Suppressor macrophage treated with lipopolysaccharide for 1 hour (primary cell): ENCODE measurements around the gene NBEA.
"Not testable (repeated sequence)": the region's sequence is repeated elsewhere in the genome, so short reads cannot be mapped to it uniquely, and the experiment has no call there.

Experiments used
- DNase-seq, 3 donors: peaks; one replicate each; pipeline ENCODE4 v3.0.0-alpha.2; 2020 to 2022

NBEA gene

DNA sequence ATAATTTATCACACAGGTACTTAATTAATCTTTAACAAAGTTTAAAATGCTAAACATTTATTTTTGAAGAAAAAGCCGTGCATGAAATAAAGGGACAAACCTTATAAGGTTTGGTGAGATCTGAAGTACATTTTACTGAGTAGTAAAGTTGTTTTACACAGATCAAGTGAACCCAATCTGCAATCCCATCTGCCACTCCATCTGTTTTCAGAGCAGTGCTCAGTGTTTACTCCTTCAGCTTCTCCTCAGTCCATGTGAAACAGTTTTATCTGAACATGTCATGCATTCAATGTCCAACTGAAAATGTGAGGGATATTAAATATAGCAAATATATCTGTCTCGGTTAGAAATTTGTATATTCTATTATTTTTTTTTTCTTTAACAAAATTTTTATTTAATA, 367.6 kb downstream of the NBEA start:
- DNase-seq = no peak

DNA sequence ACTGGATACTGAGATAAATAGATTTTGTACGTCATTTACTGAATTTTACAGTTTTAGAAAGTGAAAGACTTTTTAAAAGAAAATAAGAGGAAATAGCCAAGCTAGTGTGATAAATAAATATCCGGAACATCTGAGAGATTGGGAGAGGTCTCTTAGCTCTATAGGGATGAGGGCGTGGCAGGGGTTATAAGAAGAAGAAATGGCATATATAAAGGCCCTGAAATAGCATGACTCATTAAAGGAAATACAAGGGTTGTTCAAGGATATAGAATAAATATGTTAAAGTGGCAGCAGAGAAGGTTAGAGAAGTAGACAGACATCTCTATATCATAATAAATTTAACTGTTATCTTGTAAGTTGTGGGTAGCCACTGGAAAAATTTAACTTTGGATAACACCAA, 390.1 kb downstream of the NBEA start:
- DNase-seq = no peak

DNA sequence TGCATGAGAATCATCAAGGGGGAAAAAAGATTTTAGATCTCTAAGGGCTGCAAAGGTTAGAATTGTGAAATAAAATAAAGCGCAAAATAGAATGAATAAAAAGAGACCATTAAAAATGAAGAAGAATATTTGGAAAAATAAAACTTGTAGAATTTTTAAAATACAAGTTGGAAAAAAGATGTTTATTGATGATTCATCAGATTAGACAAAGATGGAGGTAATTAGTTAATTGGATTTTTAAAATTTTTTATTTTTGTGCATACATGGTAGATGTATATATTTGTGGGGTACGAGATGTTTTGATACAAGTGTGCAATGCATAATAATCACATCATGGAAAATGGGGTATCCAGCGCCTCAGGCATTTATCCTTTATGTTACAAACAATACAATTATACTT, 391.1 kb downstream of the NBEA start:
- no peak for DNase-seq

DNA sequence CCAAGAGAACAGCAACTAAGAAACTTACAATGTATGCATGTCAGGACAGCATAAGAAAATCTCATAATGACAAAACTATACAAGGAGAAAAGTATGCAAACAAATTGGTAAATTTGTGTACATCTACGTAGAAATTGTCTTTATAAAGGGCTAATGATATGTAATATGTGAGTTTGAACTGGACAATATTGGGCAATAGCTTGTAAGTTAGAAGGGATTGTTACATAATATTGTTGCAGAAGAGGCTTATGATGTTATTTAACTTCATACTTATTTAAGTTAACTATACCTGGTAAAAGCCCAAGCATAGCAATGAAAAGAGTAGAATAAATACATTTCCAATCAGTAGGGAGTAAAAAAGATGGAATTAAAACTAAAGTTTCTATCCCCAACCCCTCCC, 400.4 kb downstream of the NBEA start:
- peak in 1 of 3 donors; percentile 24 for DNase-seq

DNA sequence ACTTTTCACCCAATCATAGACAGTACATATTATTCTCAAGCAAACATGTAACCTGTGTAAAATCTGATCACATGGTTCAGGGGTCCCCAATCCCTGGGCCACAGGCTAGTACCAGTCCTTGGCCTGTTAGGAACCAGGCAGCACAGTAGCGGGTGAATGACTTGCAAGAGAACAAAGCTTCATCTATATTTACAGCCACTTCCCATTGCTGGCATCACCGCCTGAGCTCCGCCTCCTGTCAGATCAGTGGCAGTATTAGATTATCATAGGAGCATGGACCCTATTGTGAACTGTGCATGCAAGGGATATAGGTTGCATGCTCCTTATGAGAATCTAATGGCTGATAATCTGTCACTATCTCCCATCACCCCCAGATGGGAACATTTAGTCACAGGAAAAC, 401.3 kb downstream of the NBEA start:
- DNase-seq = no peak

DNA sequence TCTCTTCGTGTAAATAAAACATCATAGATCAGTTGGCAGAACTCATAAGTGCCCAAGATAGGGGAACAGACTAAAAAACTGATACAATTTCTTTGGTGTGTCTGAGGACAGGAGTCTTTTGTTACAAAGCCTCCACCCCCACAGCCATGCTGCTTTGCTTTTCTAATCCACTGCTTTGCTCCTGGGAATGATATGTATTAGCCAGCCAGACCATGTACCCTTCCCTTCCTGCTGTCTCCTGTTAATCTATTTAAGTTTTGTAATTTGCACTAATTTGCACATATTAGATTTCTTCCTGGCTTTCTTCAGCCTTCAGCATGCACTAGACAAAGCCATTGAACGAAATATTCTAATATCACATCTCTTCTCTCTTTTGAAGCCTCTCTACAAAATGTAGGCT, 403.9 kb downstream of the NBEA start:
- no peak for DNase-seq

DNA sequence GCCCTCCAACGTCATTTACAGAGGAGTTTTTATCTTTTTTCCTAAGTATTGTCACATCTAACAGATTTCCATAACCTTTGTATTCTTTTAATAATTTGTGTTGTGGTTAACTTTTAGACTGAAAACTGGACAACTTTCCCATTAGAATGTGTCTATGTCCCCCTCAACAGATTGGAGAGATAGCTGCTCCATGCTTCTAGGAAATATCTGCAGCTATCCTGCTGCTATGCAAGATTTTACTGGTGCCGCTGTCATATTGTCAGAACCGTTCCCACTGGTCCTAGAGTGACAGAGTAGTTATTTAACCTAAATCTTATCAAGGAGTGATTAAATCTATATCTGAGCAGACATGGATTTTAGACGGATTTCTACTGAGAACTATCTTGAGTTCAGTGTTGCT, 404.4 kb downstream of the NBEA start:
- no peak for DNase-seq

DNA sequence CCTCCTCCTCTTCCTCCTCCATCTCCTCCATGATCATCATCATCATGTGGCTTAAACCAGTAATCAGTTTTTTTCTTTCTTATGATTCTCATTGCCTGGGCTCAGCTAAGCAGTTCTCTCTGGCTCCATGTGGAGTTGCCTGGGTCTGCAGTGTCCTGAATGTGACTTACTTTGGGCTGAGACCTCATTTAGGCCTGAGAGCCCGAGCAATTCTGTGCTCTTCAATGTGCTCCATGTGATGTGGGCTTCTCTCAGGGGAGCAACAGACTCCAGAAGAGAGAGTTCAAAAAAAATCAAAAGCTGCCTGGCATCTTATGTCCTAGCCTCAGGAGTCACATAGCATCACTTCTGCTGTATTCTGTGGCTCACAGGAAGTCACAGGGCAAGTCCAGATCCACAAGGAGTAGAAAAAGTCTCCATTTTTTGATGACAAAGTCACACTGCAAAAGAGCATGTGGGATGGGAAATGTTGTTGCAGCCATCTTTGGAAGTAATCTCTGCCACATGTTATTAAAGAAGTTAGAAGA, 405.7 kb downstream of the NBEA start:
- no peak for DNase-seq

DNA sequence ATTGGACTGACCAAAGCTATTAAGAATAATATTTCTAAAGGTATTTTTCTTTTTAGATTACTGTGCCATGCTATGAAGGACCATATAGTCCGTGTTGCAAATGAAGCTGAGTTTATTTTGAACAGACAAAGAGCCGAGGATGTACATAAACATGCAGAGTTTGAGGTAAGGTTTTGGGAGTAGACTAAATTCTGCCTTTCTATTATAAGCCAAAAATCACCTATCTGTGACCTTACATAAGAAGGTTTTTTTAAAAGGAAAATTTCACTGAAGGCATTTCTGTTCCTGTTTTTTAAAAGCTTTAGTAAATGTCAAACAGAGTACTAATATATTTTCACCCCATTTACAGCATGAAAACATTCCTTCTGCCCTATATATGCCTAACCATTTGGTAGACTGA, 407.0 kb downstream of the NBEA start:
- no peak for DNase-seq

DNA sequence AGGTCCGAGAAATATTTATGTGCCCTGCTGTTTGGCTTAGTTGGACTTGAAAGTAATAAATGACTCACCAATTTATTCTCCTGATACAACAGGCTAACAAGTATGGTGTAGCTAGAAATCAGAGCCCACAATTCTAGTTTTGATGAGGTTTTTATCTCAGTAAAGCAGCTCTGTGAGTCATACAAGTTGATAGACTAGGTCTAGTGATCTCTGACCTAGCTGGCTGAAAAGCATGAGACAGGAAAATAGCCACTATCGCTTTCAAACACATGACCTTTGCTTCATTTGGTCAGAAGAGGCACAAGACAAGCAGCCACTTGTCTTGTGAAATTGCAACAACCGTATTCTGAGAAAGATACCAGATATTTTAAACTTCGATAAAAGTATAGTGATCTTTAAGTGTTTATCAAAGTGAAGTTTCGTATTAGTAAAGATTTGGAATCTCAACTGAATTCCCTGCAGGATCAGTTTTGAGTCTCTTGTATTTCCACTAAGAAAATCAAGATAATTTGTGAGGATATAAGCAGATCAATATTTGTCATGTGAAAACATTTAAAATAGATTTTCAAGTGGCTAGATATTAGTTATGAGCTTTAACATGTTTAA, 407.7 kb downstream of the NBEA start:
- peak in 1 of 3 donors; percentile 2 for DNase-seq

DNA sequence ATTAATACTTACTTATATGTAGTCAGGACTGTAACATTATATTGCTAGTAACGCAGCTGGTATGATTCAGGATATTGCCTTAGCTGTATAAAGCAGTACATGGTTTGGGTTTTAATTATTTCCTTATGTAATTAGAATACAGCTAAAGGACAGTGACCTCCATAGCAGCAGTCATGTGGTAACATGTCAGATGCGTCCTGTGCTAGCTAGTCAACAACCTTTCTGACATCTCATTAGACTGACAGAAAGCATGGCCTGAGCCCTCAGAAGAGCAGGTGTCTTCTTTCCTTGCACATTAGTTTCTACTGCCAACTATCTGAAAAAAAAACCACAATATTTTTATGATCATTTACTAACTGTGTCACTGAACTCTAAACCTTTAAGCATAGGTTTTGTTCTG, 412.2 kb downstream of the NBEA start:
- no peak for DNase-seq

DNA sequence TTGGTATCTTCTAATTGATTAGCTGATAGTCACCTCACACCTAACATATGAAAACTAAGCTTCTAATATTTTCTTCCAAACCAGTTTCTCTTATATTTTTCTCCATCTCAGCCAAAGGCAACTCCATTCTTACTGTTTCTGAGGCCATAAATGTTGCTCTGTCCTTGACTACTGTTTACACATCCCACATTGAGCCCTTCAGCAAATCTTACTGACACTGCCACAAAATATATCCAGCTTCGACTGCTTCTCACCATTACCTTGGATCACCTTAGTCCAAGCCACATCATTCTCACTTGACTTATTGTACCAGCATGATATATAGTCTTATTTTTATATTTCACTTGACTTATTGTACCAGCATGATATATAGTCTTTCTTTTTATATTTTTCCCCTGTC, 412.8 kb downstream of the NBEA start:
- DNase-seq = no peak

DNA sequence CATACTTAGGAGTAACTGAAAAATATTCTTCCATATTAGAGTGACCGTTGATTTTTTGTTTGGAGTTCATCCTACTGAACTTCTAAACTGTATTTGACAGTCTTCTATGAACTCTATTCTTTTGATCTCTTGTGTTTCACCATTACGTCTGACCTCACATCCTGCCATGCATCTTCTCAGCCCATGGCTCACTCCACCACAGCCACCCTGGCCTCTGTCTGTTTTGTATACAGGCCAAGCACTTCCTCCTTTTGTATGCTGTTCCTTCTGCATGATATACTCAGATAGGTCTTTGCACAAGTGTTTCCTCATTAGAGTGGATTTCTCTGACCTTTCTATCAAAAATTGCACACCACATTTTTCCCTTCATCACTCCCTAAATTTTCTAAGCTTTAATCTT, 414.5 kb downstream of the NBEA start:
- peak; percentile 43 to 56 (median 49) for DNase-seq

DNA sequence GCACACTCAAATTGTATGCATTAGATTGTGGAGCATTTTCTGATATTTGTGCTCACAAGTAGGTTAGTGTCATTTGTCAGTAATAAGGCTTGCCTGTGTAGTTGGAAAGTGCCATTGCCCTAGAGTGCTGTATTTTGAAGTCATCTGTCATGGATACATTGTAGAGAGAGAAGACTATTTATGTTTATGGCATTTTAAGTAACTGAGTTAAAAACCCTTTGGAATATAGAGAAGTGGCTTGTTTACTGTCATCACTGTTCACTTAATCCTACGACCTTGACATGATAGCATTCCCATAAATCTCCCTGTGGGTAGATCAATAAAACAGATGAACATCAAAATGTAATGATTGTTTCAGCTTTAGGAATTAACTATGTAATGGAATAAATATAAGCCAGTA, 423.8 kb downstream of the NBEA start:
- DNase-seq = no peak

DNA sequence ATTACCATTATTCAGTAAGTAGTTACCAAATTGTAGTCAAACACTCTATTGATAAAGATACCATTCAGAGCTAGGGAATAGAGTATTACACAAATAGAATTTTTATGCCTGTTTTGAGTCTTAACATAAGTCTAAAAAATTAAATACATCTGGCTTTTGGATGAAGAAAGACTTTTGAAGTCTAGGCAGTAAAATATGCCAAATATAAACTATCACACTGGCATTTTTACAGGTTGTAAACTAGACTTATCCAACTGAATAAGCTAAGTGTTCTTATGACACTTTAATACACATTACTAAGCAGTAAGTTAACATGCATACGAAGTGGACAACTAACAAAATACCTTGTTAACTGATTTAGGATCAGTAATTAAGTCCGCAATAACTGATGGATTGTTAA, 425.5 kb downstream of the NBEA start:
- no peak for DNase-seq

DNA sequence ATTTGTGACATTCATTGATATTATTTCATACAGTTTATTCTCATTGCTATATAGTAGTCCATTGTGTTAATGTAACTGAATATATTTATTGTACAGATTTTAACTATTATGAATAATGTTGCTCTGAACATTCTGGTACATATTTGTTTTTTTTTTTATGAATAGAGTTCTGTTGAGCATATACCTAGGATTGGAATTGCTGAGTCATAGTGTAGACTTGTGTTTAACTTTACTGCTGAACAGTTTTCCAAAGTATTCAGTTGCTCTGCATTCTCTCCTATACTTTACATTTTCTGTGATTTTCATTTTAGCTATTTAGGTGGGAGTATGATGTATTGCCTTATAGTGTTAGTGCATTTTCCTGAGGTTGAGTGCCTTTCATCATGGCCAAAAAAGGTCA, 436.9 kb downstream of the NBEA start:
- DNase-seq = no peak

DNA sequence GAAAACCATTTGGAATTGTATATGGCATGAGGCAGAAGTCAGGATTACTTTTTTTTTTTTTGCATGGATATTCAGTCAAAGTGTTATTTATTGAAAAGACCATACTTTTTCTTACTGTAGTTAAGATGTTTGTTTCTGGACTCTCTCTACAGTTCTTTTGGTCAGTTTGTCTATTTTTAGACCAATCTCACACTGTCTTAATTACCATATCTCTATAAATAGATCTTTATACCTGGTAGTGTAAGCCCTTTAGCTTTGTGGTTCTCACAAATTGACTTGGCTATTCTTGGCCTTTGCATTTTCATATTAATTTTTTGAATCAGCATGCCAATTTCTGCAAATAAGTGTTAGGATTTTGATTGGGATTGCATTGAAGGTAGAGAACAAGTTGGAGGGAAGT, 437.6 kb downstream of the NBEA start:
- DNase-seq = no peak

DNA sequence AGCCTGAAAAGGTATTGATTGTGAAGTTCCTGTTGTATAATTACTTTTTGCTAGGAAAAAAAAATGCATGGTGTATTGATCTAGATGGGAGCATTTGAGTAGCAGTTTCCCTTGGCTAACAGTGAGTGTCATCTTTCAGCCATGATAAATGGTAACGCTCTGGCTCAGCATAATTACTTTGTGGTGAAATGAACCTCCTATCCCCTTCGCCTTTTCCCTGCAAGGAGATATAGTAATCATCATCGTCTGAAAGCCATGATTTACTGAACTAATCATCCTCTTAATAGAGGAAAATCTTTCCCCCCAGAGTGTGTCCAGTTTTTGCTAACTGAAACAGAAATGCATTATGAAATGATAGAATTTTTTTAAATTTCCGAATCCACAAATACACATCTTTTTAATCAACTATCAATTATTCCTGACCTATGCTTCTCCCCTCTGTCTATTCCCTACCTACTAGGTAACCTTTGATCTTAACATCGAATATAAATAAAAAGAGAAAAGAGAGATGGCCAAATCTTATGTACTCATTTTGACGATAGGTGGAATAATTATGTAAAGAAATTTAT, 445.7 kb downstream of the NBEA start:
- DNase-seq = no peak

DNA sequence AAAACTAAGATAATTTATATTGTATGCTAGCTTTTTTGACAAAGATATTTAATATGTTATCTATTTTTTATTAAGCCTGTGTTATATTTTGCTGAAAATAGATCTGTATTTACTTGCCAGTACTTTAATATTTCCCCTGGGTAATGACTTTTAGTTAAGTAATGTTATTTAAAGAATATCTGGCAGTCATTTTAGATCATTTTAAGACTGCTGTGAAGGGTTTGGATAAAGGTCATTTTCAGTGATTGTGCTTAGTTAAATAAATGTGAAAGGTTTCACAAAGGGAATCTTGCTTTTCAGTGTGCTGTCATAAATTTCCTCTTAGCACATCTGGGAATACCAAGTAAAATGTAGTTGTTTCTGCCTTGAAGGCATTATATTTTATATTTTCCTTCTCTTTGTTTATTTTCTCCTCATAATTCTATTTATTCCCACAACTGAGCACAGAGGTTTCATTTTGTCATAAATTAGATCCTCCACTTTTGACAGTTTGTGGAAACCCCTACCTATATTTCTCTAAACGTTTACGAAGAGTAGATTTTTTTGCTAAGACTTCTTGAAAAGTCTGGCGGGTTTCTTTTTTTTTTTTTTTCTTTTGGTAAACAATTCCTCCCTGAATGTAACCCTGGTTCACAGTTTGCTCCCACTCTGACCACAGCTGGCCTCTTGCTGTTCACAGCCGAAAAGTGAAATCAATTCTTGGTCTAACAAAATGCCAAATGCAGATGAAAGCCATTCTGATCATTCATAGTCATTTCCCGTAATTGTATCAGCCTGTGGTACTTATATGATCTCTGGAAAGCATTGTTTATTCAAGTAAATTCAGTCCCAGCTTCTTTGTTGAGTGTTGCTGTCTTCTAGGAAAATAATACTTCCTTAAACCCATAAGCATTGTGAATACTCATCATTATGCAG, 446.6 kb downstream of the NBEA start:
- no peak for DNase-seq

DNA sequence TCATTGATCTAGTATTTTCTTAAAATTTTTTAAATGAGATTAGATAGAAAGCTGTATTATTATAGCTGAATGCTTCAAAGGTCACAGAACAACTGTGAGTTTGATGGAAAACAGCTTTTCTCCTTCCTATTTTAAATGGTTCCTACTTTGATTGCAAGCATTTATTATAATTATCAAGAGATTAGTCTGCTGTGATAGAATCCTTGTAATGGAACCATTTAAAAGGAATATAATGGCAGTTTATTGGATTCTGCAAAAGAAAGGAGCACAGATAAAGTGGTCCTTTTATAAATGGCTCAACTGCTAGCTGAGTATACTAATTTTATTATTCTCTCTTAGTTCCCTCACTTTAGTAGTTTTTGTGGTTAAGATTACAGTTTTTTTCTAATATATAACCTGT, 447.5 kb downstream of the NBEA start:
- no peak for DNase-seq

DNA sequence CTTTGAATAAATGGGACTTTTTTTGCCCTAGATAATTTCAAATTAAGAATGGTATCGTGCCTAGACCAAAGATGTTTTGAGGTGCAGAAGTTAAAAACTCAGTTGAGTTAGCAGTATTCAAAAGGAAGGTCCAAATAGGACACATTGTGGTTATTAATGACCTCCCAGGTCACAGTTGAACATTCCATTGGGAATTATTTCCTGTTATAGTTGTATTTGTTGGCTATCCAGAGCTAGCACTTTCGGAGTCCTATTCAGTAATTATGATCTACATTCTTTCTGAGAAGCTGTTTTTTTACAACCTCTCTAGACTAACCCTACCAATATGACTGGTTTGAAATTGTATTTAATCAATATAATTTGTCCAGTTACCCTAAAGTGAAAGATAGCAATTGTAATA, 450.7 kb downstream of the NBEA start:
- DNase-seq = no peak

DNA sequence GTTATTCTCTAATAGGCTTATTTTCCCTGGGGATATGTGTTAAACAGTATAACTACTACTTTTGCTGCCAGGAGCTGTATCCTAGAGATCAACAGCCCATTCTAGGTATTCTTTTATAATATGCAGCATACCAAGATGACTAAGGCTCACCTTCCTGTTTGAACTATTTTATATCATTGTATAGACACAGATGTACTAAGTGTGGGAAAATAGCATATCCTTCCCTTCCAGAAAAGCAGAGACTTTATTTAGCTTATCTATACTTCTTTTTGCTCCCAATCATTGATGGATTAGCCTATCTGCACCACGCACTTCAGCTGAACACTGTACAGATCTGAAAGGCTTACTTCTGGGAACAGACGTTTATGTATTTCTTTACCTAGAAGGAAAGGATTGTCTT, 451.8 kb downstream of the NBEA start:
- no peak for DNase-seq

DNA sequence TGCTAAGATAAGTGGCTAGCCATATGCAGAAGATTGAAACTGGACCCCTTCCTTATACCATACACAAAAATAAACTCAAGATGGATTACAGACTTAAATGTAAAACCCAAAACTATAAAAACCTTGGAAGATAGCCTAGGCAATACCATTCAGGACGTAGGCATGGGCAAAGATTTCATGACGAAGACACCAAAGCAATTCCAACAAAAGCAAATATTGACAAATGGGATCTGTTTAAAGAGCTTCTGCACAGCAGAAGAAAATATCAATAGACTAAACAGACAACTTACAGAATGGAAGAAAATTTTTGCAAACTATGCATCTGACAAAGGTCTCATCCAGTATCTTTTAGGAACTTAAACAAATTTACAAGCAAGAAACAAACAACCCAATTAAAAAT, 466.2 kb downstream of the NBEA start:
- not testable (repeated sequence) for DNase-seq
